Measurements from ENCODE around the gene GOLPH3.

DNA sequence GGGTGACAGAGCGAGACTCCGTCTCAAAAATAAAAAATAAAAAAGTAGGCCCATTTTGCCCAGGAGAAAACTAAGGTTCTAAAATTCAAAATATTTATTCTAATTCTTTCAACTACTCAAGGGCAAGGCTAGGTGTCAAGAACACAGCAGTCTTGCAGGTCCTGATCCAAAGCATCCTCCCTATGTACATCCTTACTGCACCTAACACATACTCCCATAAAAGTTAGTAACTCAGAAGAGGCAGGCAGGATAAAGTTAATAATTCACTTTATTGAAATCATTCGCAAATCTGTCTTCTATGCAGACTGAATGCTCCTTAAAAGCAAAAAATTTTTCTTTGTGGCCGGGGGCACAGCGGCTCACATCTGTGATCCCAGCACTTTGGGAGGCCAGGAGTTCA is 11.1 kb downstream of the GOLPH3 start:
- no peak for TF ChIP-seq POLR2AphosphoS5 (IDR thresholded peaks at IDR 0.05)
- TF ChIP-seq EZH2 (IDR thresholded peaks at IDR 0.05; ENCODE audit: borderline replicate concordance, insufficient read depth, low read length, poor library complexity, severe bottlenecking): no peak

All from neural cell (in vitro differentiated cells).